K562 (cell line): Measurements from ENCODE around the gene C17orf78. TPM values are rescaled to one million over a fixed set of nuclear protein-coding genes. Genes with fewer than 3 reads are reported as not detected.

Experiments
- BHLHE40 ChIP-seq: IDR thresholded peaks from 2 replicates; pipeline ENCODE4 v1.6.1; 2011; ENCODE audit warnings: low read length, improper control_type of control experiment
- CUX1 ChIP-seq: fragments of 200-800 bp; sonication (Bioruptor generic); IDR thresholded peaks from 2 replicates; pipeline ENCODE4 v1.6.1; 2016; ENCODE audit warnings: missing genetic modification characterization, missing compliant biosample characterization
- E2F8 ChIP-seq: fragments of 450-650 bp; IDR thresholded peaks from 2 replicates; pipeline ENCODE4 v1.7.1; 2018; ENCODE audit warnings: mild to moderate bottlenecking, low read depth; ENCODE audit not compliant: partially characterized antibody
- KDM5B ChIP-seq: fragments of 200-600 bp; sonication (generic); IDR thresholded peaks from 2 replicates; pipeline ENCODE4 v1.6.1; 2012; ENCODE audit warnings: low read depth, mild to moderate bottlenecking, moderate library complexity, low read length, control low read depth, inconsistent platforms; ENCODE audit not compliant: insufficient replicate concordance
- MTA1 ChIP-seq: fragments of 450-650 bp; IDR thresholded peaks from 2 replicates; pipeline ENCODE4 v1.6.1; 2017; ENCODE audit warnings: borderline replicate concordance
- PML ChIP-seq: IDR thresholded peaks from 2 replicates; pipeline ENCODE4 v1.6.1; 2012; ENCODE audit warnings: low read length, inconsistent platforms
- ZNF407 ChIP-seq: fragments of 450-650 bp; IDR thresholded peaks from 2 replicates; pipeline ENCODE4 v1.6.1; 2016; ENCODE audit warnings: low read depth
- ZNF717 ChIP-seq: fragments of 250-450 bp; sonication (Bioruptor Pico); IDR thresholded peaks from 2 replicates; pipeline ENCODE4 v1.5.0; 2021
- polyA plus RNA-seq, 8 experiments: library from polyadenylated mRNA; depleted of rRNA in 4 of 8; stranded (reverse) in 5 of 8; unstranded in 3 of 8; fragments of >200 nt; fragmentation: Nextera tagmentation in 2 of 8; fragmentation: Illumina TruSeq in 1 of 8; extraction: Ambion mirVana in 2 of 8; extraction: Trizol in 1 of 8; gene quantifications; 2 replicates each; pipeline versions ENCODE4 v1.2.1 to v1.2.3, GENCODE V29; 2011 to 2014; ENCODE audit warnings: inconsistent platforms in 1 of 8, missing spikeins in 1 of 8
- total RNA-seq, 7 experiments: library from RNA; depleted of rRNA in 6 of 7; stranded (reverse); fragments of >200 nt in 6 of 7; fragmentation: Illumina TruSeq in 2 of 7; extraction: Trizol in 2 of 7; gene quantifications; 2 replicates each; pipeline versions ENCODE4 v1.2.1 to v1.2.3, GENCODE V29; 2011 to 2021; ENCODE audit warnings: low replicate concordance in 1 of 7
- TF ChIP-seq, protein P1 (sequence below): fragments of 450-650 bp; IDR thresholded peaks from 2 replicates; pipeline ENCODE4 v1.6.1; 2016; ENCODE audit warnings: antibody characterized with exemption

C17orf78 gene
- total and polyA plus RNA-seq, 9 of the 15 experiments (the other 6 are each of a cell fraction or from before 2014, with no cell fraction given), result not detected

- TF ChIP-seq CUX1 (CRISPR knock-in tag) (no peak), ZNF407 (0 out of 2 replicates have a peak, but pooled peaks have one; percentile 19), BHLHE40 (no peak), E2F8 (no peak), MTA1 (no peak), KDM5B (no peak), ZNF717 (no peak), PML (peak; percentile 21; the same call in 1 of the 2 replicates)
- TF ChIP-seq, protein P1, sequence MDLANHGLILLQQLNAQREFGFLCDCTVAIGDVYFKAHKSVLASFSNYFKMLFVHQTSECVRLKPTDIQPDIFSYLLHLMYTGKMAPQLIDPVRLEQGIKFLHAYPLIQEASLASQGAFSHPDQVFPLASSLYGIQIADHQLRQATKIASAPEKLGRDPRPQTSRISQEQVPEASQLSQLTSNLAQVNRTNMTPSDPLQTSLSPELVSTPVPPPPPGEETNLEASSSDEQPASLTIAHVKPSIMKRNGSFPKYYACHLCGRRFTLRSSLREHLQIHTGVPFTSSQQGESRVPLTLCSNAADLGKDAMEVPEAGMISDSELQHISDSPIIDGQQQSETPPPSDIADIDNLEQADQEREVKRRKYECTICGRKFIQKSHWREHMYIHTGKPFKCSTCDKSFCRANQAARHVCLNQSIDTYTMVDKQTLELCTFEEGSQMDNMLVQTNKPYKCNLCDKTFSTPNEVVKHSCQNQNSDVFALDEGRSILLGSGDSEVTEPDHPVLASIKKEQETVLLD, result 0 out of 2 replicates have a peak, but pooled peaks have one; percentile 58
These were observed 30.3 kb downstream of the C17orf78 start (continued) for GRCh38 chr17:37405955-37406634.
